HK-2 (cell line): ENCODE data around the gene C5.
"Not testable (repeated sequence)": the region's sequence is repeated elsewhere in the genome, so short reads cannot be mapped to it uniquely, and the experiment has no call there.

Experiments
- DNase-seq: peaks from one replicate; pipeline ENCODE4 v3.0.0-alpha.2; 2018; ENCODE audit not compliant: unreplicated experiment

Gene C5

DNA sequence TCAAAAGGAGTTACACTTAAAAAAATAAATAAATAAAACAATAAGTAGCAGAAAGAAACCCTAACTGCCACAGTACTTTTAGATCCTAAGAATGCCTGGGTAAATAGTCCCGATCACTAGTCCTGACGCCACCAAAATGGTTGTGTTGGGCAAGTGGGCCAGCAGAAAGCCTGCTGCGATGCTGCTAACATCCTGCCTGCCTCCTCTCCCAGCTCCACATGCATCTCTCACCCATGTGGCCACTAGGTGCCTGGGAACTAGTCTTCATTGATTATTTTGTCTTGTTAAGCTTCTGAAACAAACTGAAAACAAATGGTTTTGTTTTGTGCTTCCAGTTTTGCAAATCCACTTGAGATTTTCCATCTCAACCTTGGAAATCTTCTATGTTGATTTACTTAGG is 69.1 kb downstream of the C5 start:
- no peak for DNase-seq

DNA sequence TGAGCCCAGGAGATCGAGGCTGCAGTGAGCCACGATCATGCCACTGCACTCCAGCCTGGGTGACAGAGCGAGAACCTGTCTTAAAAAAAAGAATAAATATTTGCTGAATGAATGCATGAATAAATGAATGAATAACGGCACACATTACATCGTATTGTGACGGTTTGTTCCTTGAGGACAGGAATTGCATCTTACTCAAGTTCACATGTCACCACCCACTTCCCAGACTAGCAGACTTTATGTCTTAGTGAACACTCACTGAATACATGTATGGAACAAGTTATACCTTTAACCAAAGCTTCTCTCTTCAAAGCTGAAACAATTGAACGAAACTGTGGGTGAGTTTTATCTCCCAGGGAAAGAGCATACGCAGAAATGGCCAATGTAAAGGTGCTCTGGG is 70.3 kb downstream of the C5 start:
- no peak for DNase-seq

DNA sequence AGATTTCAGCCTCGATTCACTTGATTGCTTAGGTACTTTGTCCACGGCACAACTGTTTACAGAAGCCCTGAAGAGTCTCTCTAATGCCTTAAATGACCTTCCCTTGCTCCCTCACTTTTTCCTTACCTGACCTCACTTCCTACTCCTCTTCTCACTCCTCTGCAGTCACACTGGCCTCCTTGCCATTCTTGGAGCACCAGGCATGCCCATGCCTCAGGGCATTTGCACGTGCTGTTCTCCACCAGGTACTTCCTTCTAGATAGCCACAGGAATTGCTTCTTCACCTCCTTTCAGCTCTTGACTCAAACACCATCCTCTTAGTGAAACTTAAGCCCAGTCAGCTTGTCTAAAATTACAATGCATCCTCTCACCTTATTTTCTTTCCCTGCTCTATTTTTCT is 71.1 kb downstream of the C5 start:
- DNase-seq = no peak

DNA sequence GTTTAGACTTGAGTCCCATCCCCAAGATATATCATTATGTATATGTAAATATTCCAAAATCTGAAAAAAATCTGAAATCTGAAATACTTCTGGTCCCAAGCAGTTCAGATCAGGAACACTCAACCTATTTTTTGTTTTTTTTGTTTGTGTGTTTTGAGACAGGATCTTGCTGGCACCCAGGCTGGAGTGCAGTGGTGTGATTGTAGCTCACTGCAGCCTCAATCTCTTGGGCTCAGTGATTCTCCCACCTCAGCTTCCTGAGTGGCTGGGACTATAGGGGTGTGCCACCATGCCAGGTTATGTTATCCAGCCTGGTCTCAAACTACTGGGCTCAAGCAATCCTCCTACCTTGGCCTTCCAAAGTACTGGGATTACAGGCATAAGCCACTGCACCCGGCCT is 72.8 kb downstream of the C5 start:
- no peak for DNase-seq

DNA sequence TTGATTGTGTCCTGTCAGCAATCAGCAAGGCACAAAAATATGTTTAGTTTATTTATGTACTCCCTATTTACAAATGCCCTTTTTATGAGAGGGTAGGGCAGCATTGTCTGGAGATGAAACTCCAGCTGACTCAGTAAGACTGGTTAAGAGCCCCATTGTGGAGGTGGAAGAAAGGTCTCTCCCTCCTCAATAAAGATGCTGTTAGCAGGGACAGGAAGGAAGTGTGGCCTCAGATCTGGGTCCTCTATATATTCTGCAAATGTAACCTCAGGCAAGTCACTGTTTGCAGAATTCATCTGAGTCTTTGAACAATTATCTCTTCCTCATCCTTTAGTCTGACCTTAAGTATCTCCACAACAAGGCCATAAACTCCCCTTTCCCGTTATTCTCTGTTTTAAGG is 75.2 kb downstream of the C5 start:
- no peak for DNase-seq

DNA sequence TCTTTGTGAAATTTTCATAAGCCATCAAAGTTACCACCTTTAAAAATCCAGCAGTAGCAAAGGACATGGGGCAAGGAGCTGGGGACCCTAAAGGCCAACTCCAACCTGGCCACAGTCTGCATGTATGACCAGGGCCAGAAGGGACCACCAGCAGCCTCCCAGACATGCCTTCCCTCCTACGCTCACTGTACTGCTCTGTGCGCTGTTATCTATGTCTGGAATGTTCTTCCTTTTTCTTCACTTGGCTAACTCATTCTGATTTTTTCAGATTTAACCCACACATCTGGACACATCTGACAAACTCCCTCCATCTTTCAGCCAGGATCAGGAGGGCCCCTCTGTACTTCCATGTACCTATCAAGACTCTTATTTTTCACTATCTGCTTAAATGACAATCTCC is 75.9 kb downstream of the C5 start:
- DNase-seq = no peak

DNA sequence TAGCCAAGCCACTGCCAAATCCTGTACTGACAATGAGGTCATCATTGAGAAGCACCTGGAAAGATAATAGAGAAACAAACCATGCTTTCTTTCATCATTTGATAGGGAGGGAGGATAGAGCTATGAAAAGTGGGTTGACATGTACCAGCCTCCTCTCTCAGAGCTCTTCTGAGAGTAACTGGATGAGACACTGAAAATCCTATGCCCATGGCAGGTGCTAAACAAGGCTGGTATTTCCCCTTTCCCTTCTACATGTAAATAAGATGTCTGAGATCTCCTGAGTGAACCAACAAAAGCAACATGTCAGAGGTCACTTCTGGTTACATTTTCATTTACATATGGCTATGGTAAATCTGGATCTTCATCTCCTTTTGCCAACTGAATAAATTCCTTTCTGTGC is 78.1 kb downstream of the C5 start:
- DNase-seq = no peak

DNA sequence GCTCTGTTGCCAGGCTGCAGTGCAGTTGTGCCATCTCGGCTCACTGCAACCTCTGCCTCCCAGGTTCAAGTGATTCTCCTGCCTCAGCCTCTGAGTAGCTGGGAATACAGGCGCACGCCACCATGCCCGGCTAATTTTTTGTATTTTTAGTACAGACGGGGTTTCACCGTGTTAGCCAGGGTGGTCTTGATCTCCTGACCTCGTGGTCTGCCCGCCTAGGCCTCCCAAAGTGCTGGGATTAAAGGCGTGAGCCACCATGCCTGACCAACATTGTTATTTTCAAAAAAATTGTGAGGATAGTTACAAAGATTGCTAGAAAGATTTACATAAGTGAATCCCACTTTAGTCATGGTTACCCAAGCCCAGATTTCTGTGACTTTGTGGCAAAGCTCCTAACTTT is 78.6 kb downstream of the C5 start:
- not testable (repeated sequence) for DNase-seq

DNA sequence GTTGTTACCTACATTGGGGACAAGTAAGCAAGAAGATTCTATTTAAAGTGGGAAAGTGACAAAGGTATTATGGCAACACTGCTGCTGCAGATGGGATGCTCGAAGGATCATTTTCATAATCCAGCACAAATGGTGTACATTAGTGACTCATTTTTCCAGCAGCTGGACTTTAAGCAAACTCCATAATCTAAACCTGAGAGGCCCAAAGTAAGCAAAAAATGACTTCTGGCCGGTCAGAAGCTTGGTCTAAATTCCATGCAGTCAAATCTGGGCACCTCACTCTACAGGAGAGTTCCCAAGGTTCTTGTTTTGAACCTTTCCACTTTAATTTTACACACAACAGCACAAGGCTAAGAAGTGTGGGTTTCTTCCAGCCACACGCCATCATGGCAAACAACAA is 79.8 kb downstream of the C5 start:
- DNase-seq = no peak

DNA sequence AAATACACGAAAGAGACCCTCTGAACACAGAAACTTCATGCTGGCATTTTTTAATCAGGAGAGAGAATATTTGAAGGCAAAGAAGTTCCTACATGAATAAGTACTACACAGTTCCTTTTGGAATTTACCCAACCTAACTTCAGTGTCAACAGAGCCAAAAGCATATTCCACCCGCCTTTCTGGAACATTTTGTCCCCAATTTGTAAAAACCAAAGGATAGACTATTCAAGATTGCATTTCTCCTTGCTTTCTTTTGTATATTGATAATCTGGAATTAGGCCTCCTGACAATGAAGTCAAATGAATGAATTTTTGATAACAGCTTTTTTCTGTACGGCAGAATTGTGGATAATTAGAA is 84.1 kb downstream of the C5 start:
- DNase-seq = no peak

DNA sequence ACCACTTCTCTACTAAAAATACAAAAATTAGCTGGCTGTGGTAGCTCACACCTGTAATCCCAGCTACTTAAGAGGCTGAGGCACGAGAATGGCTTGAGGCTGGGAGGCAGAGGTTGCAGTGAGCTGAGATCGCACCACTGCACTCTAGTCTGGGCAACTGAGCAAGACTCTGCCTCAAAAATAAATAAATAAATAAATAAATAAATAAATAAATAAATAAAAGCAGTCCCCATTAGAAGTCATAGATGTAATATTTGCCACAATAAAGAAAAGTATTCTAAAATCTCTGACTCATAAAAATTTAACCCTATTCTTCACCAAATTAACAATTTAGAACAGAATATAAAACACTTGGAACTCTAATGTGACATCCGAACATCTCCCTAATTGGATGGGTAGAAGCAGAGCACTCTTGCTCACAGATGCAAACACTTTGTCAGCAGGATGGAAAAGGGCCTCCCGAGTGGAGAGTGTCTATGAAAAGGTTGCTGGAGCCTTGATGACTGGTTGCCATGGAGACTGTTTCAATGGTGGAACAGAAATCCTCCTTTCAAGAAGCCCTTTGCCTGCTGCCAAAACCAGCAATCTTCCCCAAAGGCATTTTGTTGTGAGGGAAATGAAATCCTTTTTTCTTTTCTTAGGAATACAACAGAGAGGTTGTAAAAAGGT is 84.6 kb downstream of the C5 start:
- DNase-seq = no peak

DNA sequence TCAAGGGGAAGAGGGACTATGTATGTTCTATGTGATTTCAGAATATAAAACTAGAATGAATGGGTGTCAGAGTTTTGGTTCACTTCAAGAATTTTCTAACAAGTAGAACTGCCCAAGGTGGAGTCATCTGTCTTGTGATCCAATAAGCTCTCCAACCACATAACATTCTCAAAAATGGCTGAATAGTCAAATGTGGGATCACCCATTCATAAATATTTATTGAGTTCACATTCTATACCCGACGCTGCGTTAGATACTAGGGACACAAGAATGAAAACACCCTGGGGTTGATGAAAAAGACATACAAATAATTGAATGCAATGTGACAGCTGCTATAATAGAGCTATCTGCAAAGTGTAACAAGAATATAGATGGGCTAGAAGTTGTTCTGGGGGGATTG is 88.1 kb downstream of the C5 start:
- DNase-seq = no peak

DNA sequence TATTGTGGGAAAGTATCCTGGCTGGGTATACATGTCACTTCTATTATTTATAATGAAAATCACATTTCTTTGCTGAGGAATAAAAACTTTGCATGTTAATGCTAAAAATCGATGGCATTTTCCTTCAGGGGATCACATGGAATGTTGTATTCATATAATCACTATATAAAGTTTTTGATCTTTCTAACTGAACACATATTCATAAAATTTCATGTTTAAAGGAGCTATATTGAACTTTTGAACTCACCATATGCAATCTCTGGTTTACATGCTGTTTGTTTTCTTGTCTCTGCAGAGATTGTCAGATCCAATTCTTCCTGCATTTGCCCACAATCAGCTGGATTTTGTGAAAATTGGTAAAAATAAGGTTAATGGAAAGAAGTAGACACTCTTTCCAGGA is 90.1 kb downstream of the C5 start:
- no peak for DNase-seq

DNA sequence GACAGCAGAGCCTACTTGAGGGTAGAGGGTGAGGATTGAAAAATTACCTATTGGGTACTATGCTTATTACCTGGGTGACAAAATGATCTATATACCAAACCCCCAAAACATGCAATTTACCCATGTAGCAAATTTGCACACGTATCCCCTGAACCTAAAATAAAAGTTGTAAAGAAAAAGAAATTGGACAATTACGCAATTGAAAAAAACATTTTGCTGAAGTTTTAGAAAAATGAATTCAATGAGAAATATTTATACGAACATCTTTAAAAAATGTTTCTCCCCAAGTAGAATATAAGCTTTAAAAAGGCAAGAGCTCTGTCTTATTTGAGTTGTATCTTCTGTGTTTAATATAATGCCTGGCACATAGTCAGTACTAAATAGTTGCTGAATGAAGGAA is 93.2 kb downstream of the C5 start:
- DNase-seq = no peak

DNA sequence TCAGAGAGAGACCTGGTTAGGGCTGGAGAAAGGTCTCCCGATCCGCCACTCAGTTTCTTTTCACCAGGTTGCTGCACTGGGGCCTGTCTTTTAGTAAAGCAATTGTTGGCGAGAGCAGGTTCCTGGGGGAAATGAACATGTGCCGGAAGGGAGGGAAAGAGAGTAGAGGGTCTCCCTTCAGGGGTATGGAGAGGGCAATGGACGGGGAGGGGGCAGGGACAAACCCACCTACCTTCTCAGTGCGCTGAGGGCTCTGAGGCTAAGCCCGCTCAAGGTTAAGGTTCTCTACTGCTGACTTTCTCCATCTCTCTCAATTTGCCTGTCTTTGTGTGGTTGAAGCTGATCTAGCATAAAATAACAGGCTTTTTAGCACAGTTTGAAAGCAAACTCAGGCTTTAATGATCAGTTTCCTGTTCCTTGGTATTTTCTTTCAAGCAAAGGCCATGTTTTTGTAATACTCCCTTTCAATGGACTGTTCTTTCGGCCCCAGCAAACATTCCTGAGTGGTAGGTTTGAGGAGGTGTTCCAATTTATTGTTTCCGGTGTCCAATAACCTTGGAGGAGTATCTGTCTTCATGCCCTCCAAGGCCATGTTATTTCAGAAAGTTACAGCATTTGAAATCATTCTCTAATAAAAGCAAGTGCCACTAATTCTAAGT is 98.0 kb downstream of the C5 start:
- no peak for DNase-seq

DNA sequence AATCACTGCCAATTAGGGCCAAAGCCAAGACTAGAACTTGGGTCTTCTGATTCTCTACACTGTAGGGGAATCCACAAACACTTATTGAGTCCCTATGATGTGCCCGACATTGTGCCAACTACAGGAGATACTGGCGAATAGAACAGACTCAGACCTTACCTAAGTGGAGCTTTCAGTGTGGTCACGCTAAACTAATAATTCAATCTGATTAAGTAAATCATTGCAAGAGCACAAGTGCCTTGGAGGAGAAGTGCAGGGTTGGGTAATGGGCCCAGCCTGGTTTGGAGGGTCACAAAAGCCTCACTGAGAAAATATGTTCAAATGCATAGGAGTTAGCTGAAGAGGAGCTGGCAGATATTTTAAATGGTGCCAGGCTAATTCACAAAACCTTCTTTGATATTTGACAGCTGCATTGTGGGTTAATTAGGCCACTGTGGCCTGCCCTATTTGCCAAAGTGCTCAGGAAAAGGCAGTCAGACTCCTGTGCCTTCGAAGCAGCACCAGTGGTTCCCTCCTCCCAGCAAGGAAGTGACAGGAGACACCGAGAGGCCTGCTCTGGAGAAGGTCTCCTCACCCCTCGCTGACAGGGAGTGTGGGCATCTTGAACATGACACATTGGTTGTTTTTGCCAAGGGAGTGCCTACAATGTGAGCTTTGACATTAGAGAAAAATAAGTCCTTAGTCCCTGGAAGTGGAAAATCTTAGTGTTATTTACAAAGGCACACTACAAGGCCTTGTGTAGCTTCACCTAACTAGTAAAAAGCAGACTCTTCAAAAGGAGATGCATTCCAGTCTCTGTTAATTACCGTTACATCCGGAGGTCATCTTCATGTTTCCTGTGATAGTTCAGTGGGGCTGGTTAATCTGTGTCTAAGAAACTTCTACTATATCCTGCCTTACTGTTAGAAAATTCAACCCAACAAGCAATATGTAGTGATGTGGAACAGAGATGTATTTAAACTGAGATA is 99.4 kb downstream of the C5 start:
- DNase-seq = peak; percentile 40

DNA sequence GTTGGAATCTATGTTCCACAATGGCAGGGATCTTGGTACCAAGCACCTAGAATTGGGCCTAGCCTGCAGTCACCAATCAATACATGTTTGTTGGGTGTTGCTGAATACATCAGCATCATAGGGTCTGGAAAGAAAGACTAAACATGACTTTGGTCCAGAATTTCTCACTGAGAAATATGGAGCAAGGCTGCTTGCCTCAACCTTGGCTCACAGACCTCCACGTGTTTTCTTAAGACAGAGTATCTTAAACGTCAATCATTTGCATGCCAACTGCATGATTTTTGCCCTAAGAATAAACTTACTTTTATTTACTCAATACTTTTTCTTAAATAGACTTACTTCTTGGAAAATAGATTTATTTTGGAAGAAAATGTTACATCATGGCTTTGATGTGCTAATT is 100.8 kb downstream of the C5 start:
- DNase-seq = no peak

DNA sequence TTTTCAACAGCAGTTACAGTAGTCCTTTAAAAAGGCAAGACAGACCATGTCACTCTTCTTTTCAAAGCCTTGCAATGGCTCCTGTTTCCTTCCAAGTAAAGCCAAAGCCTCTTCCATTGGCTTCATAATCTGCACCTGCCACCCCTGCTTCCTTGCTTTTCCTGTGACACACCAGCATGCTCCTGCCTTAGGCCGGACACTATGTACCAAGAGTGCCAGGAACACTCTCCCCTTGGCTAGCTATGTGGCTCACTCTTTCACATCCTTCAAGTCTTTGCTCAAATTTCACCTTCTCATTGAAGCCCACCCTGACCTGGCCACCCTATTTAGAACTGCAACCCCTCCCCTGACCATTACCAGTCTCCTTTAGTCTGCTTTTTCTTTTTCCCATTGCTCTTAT is 101.3 kb downstream of the C5 start:
- DNase-seq = no peak

DNA sequence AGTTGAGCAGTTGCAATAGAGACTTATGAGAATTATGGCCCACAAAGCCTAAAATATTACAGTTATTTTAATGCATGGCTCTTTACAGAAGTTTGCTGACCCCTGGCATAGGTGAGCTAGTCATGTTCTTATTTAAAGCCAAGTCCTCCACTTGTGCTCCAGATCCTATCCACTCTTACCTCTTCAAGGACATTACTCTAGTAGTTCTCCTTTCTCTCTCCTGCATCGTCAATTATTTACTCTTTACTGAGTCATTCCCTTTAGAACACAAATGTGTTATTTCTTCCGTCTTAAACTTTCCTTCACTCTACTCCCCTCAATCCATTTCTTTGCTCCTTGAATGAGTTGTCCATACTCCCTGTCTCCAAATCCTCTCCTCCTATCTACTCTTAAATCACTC is 102.9 kb downstream of the C5 start:
- DNase-seq = no peak

DNA sequence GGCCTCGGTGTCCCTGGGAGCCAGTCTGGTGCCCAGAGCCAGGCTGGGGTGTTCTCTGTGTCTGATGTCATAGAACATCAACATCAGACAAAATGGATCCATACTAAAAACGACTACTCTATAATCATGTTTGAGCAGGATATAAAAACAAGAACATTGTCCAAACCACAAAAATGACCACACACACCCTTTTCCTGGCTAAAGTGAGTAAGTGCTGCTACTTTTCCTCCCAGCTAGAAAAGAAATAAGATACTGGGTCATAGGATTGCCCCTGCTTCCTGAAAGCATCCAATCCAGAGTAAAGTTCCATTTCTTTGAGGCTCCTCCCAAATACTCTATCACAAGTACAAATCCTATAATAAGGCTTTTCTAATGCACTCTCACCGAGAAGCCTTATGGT is 103.8 kb downstream of the C5 start:
- DNase-seq = no peak

DNA sequence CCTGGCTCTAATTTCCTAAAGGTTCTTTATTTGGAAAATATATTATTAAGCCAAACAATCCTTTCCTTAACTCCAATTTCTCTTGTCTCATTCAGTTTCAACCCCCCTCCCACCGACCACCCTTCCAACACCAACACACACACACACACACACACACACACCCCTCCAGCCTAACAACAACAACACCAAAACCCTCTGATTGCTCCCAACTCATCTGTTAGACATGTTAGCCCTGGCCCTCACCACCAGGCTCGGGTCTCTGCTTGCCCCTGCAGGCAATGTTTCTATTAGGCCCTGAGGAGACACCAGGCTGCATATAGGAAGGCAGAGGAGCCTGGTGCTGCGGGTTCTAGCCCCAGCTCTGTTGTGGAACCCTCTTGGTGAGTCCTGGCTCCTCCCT is 105.1 kb downstream of the C5 start:
- no peak for DNase-seq

DNA sequence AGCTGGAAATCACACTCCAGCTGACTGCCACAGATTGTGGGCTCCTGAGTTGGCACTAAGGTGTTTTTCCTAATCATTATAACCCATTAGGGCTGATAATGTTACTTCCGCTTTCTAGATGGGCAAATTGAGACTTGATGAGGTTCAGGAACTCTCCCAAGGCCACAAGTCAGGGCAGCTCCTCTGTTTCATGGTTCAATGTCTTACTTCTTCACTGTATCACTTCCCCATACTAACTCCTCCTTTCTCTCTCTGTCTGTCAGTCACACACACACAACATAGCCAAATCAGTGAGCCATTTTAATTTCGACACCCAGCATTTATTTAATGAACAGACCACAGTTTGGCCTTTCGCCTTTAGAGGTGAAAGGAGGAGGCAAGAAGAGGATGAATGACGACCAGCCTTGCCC is 105.6 kb downstream of the C5 start:
- DNase-seq = no peak
